DND-41 (cell line): ENCODE data around the gene EPS8L3.

Experiments
- CTCF ChIP-seq: IDR thresholded peaks from 2 replicates; pipeline ENCODE4 v1.5.1; 2012; ENCODE audit warnings: borderline replicate concordance, low read length, moderate library complexity, mild to moderate bottlenecking; ENCODE audit not compliant: poor library complexity, severe bottlenecking; ENCODE audit errors: extremely low read depth
- EZH2 ChIP-seq: IDR thresholded peaks from 3 replicates; pipeline ENCODE4 v1.6.1; 2012; ENCODE audit warnings: borderline replicate concordance, low read depth, mild to moderate bottlenecking, moderate library complexity, low read length, inconsistent platforms; ENCODE audit not compliant: severe bottlenecking

- TF ChIP-seq CTCF (no peak), EZH2 (no peak)
These were observed 13.4 kb downstream of the EPS8L3 start for GRCh38 chr1:109750241-109750882.
